BE2C (cell line): Measurements from ENCODE around the gene NELFB.

Experiments
- DNase-seq: peaks from one replicate; pipeline ENCODE4 v3.0.0-alpha.2; 2020
- H3K27me3 ChIP-seq: fragments of 250-450 bp; sonication (Bioruptor Pico); 2 replicates; pipeline ENCODE4 v1.5.1; 2020; ENCODE audit warnings: mild to moderate bottlenecking
- H3K36me3 ChIP-seq: fragments of 250-450 bp; sonication (Bioruptor Pico); 2 replicates; pipeline ENCODE4 v1.5.1; 2020; ENCODE audit warnings: mild to moderate bottlenecking
- H3K4me1 ChIP-seq: fragments of 250-450 bp; sonication (Bioruptor Pico); 2 replicates; pipeline ENCODE4 v1.5.1; 2020
- H3K4me3 ChIP-seq: 2 replicates; pipeline ENCODE4 v1.5.1; 2011; ENCODE audit warnings: low read depth, low read length
- H3K9me3 ChIP-seq: fragments of 250-450 bp; sonication (Bioruptor Pico); 2 replicates; pipeline ENCODE4 v1.5.1; 2020
- CTCF ChIP-seq: IDR thresholded peaks from 2 replicates; pipeline ENCODE4 v1.5.1; 2012; ENCODE audit warnings: mild to moderate bottlenecking, low read depth, low read length

The NELFB gene

GRCh38 chr9:137315581-137316011, 60.5 kb downstream of the NELFB start:
- H3K4me3 ChIP-seq, result no peak overlapping the region
- DNase-seq, result peak; percentile 10
- 0 out of 2 replicates have a peak, but pooled peaks cover under 1% of the 10 kb centered on the region for H3K4me1 ChIP-seq
- H3K27me3 ChIP-seq, result no peaks in the 10 kb centered on the region
- H3K9me3 ChIP-seq, result no peaks in the 10 kb centered on the region
- no peak for TF ChIP-seq CTCF
- H3K36me3 ChIP-seq, result no peaks in the 10 kb centered on the region

- Histone ChIP-seq H3K36me3 (no peaks in the 10 kb centered on the region), H3K4me3 (no peak overlapping the region), H3K4me1 (peaks cover 3% of the 10 kb centered on the region; the same call in 1 of the 2 replicates), H3K27me3 (no peaks in the 10 kb centered on the region), H3K9me3 (no peaks in the 10 kb centered on the region)
- peak; percentile 55 for DNase-seq
- no peak for TF ChIP-seq CTCF
Measured at GRCh38 chr9:137316012-137316981, 61.2 kb downstream of the NELFB start.

GRCh38 chr9:137317021-137317717, 62.0 kb downstream of the NELFB start:
- Histone ChIP-seq H3K4me1 (peaks cover 3% of the 10 kb centered on the region; the same call in 1 of the 2 replicates), H3K36me3 (no peaks in the 10 kb centered on the region), H3K9me3 (no peaks in the 10 kb centered on the region), H3K27me3 (no peaks in the 10 kb centered on the region), H3K4me3 (no peak overlapping the region)
- TF ChIP-seq CTCF, result no peak
- DNase-seq, result no peak

- Histone ChIP-seq H3K27me3 (no peaks in the 10 kb centered on the region), H3K36me3 (no peaks in the 10 kb centered on the region), H3K4me1 (peaks cover 3% of the 10 kb centered on the region; the same call in 1 of the 2 replicates), H3K4me3 (no peak overlapping the region), H3K9me3 (no peaks in the 10 kb centered on the region)
- DNase-seq, result no peak
- TF ChIP-seq CTCF, result no peak
Measured at GRCh38 chr9:137317718-137318511, 62.8 kb downstream of the NELFB start.

- H3K4me1 ChIP-seq, result peaks cover 3% of the 10 kb centered on the region; the same call in 1 of the 2 replicates
- H3K27me3 ChIP-seq, result no peaks in the 10 kb centered on the region
- H3K36me3 ChIP-seq, result no peaks in the 10 kb centered on the region
- no peaks in the 10 kb centered on the region for H3K9me3 ChIP-seq
- no peak for TF ChIP-seq CTCF
- no peak for DNase-seq
- H3K4me3 ChIP-seq, result no peak overlapping the region
Measured at GRCh38 chr9:137318602-137319001, 63.5 kb downstream of the NELFB start.
